Osteoblast (primary cell): Measurements from ENCODE around the gene FMR1. TPM values are rescaled to one million over a fixed set of nuclear protein-coding genes. Genes with fewer than 3 reads are reported as not detected.

Experiments
- DNase-seq: peaks from one replicate; pipeline ENCODE4 v3.0.0; 2011; ENCODE audit warnings: low spot score, mixed read lengths; ENCODE audit not compliant: insufficient read length; ENCODE audit errors: missing footprints
- H2AFZ ChIP-seq: 2 replicates; pipeline ENCODE4 v1.6.0; 2011; ENCODE audit warnings: mild to moderate bottlenecking, low read length
- H3K27ac ChIP-seq: 2 replicates; pipeline ENCODE4 v1.5.1; 2011; ENCODE audit warnings: mild to moderate bottlenecking, low read depth, low read length, moderate library complexity
- H3K27me3 ChIP-seq: 2 replicates; pipeline ENCODE4 v1.6.0; 2012; ENCODE audit warnings: mild to moderate bottlenecking, control low read depth, inconsistent platforms, low read length, moderate library complexity; ENCODE audit not compliant: insufficient read depth
- H3K36me3 ChIP-seq: 2 replicates; pipeline ENCODE4 v1.5.1; 2011; ENCODE audit warnings: mild to moderate bottlenecking, low read length, control low read depth, moderate library complexity; ENCODE audit not compliant: insufficient read depth
- H3K4me1 ChIP-seq: 2 replicates; pipeline ENCODE4 v1.5.1; 2011; ENCODE audit warnings: mild to moderate bottlenecking, low read length, control low read depth, moderate library complexity; ENCODE audit not compliant: insufficient read depth
- H3K4me2 ChIP-seq: 2 replicates; pipeline ENCODE4 v1.6.0; 2011; ENCODE audit warnings: mild to moderate bottlenecking, low read length; ENCODE audit not compliant: insufficient read depth
- H3K4me3 ChIP-seq: fragments of 200-600 bp; sonication (generic); 3 replicates; pipeline ENCODE4 v1.5.1; 2012; ENCODE audit warnings: mild to moderate bottlenecking, low read length, inconsistent platforms; ENCODE audit not compliant: insufficient read depth
- H3K79me2 ChIP-seq: 2 replicates; pipeline ENCODE4 v1.6.0; 2012; ENCODE audit warnings: mild to moderate bottlenecking, low read length, control low read depth, inconsistent platforms; ENCODE audit not compliant: insufficient read depth
- H3K9me3 ChIP-seq: 2 replicates; pipeline ENCODE4 v1.5.1; 2011; ENCODE audit warnings: low read depth, low read length, control low read depth
- H4K20me1 ChIP-seq: 2 replicates; pipeline ENCODE4 v1.6.0; 2012; ENCODE audit warnings: mild to moderate bottlenecking, low read length, control low read depth; ENCODE audit not compliant: insufficient read depth
- CTCF ChIP-seq: IDR thresholded peaks from 2 replicates; pipeline ENCODE4 v1.5.1; 2011; ENCODE audit warnings: mild to moderate bottlenecking, low read depth, low read length, moderate library complexity; ENCODE audit errors: extremely low read depth
- total RNA-seq: library from RNA; depleted of rRNA; stranded (reverse); fragments of >200 nt; gene quantifications from 2 replicates; pipeline ENCODE4 v1.2.3, GENCODE V29; 2012

Gene FMR1
- total RNA-seq, 1 donor: 35.8 TPM

- H3K27ac ChIP-seq: no peak overlapping the region
- H3K4me2 ChIP-seq: no peak overlapping the region
- H3K4me1 ChIP-seq: peaks cover 9% of the 10 kb centered on the region
- no peaks in the 10 kb centered on the region for H3K36me3 ChIP-seq
- no peak overlapping the region for H3K4me3 ChIP-seq
- H4K20me1 ChIP-seq: peaks cover 9% of the 10 kb centered on the region
- H3K27me3 ChIP-seq: no peaks in the 10 kb centered on the region
- TF ChIP-seq CTCF: no peak
- no peak for DNase-seq
- H3K79me2 ChIP-seq: peaks cover 67% of the 10 kb centered on the region
- no peaks in the 10 kb centered on the region for H3K9me3 ChIP-seq
- no peak overlapping the region for H2AFZ ChIP-seq
Observed at GRCh38 chrX:147914591-147914990, 2.9 kb downstream of the FMR1 start.

- H3K27me3 ChIP-seq: no peaks in the 10 kb centered on the region
- no peak for DNase-seq
- no peak for TF ChIP-seq CTCF
- no peaks in the 10 kb centered on the region for H3K36me3 ChIP-seq
- H3K9me3 ChIP-seq: no peaks in the 10 kb centered on the region
- peaks cover 9% of the 10 kb centered on the region for H4K20me1 ChIP-seq
- no peak overlapping the region for H3K4me2 ChIP-seq
- peaks cover 78% of the 10 kb centered on the region for H3K79me2 ChIP-seq
- H3K4me3 ChIP-seq: no peak overlapping the region
- peaks cover 5% of the 10 kb centered on the region for H3K4me1 ChIP-seq
- no peak overlapping the region for H3K27ac ChIP-seq
- H2AFZ ChIP-seq: no peak overlapping the region
Observed at GRCh38 chrX:147916375-147916968, 4.8 kb downstream of the FMR1 start.

- H3K9me3 ChIP-seq: no peaks in the 10 kb centered on the region
- no peak for DNase-seq
- no peak overlapping the region for H3K4me3 ChIP-seq
- no peaks in the 10 kb centered on the region for H3K27me3 ChIP-seq
- H3K79me2 ChIP-seq: peaks cover 70% of the 10 kb centered on the region
- H3K4me2 ChIP-seq: no peak overlapping the region
- H2AFZ ChIP-seq: no peak overlapping the region
- H3K36me3 ChIP-seq: no peaks in the 10 kb centered on the region
- H3K4me1 ChIP-seq: peaks cover 5% of the 10 kb centered on the region
- H4K20me1 ChIP-seq: peaks cover 9% of the 10 kb centered on the region
- H3K27ac ChIP-seq: no peak overlapping the region
- no peak for TF ChIP-seq CTCF
Observed at GRCh38 chrX:147917700-147918695, 6.3 kb downstream of the FMR1 start.

GRCh38 chrX:147920161-147920666 is 8.5 kb downstream of the FMR1 start:
- Histone ChIP-seq H4K20me1 (peaks cover 4% of the 10 kb centered on the region), H3K4me1 (no peaks in the 10 kb centered on the region), H3K36me3 (no peaks in the 10 kb centered on the region), H2AFZ (no peak overlapping the region), H3K27me3 (no peaks in the 10 kb centered on the region), H3K4me3 (no peak overlapping the region), H3K4me2 (no peak overlapping the region), H3K79me2 (peaks cover 48% of the 10 kb centered on the region), H3K27ac (no peak overlapping the region), H3K9me3 (no peaks in the 10 kb centered on the region)
- DNase-seq: no peak
- no peak for TF ChIP-seq CTCF
